Caki2 (cell line): Measurements from ENCODE around the gene IGSF21. TPM values are rescaled to one million over a fixed set of nuclear protein-coding genes. Genes with fewer than 3 reads are reported as not detected.

Experiments
- DNase-seq: peaks from one replicate; pipeline ENCODE4 v3.0.0-alpha.2; 2015; ENCODE audit warnings: low read depth
- in situ Hi-C: cut with HindIII; loops from 2 replicates; pipeline ENCODE4 v1.10.0; 2016; ENCODE audit warnings: low sequenced_read_pairs, low pct_unique_long_range_greater_than_20kb, mixed read lengths
- total RNA-seq: library from RNA; depleted of rRNA; stranded (reverse); fragments of >200 nt; shearing (Covaris generic); gene quantifications from 2 replicates; pipeline ENCODE4 v1.2.3, GENCODE V29; 2014; ENCODE audit warnings: low replicate concordance

The IGSF21 gene
- total RNA-seq, 1 experiment from 2014 or later, result not detected

DNA sequence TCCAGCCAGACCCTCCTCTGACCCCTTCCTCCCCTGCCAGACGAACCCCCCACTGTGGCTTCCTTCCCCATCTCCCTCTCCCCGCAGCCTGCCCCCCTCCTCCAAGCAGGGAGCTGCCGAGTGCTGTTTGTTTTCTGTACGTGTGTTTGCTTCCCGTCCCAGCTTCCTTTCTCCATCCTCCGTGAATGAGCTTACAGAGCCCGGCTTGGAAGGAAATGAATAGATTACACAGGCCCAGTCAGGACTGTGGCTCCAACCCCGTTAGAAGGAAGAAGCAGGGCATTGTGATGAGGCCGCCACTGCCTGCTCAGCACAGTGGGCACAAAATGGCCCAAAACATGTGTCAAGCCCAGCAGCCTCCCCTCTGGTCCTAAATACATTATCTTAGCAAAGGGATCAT lies 123.2 kb downstream of the IGSF21 start:
- DNase-seq, result no peak
- in situ Hi-C loops, result no loop called here

- in situ Hi-C loops, result no loop called here
- DNase-seq, result no peak
These were observed 124.5 kb downstream of the IGSF21 start for GRCh38 chr1:18232052-18232451.

DNA sequence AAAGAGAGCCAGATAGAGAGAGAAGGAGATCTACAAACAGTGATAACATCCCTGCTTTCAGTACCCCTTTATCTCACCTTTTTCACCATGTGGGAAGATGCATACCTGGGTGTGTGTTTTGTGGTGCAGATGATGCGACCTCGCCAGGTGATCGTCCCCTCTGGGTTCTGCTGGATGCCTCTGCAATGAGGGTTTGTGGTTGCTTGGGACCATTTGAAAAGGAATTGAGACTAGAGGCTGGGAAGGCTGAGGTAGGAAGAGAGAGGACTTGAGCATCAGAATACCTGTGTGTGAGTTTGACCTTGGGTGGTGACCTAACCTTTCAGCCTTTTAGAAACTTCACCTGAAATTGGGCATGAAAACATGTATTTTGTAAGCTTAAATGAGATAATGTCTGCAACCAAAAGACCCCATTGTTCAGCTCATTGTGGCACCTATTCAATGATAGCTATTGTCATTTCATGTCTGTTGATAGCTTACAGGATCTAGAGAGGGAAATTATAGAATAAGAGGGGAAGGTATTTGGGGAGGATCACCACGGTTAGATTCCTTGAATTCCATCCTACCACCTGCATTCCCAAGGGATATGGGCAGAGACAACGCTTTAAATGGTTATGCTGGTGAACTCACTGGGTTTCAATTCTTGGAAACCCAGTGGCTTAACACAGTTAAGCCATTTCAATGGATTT lies 125.7 kb downstream of the IGSF21 start:
- in situ Hi-C loops, result no loop called here
- no peak for DNase-seq

DNA sequence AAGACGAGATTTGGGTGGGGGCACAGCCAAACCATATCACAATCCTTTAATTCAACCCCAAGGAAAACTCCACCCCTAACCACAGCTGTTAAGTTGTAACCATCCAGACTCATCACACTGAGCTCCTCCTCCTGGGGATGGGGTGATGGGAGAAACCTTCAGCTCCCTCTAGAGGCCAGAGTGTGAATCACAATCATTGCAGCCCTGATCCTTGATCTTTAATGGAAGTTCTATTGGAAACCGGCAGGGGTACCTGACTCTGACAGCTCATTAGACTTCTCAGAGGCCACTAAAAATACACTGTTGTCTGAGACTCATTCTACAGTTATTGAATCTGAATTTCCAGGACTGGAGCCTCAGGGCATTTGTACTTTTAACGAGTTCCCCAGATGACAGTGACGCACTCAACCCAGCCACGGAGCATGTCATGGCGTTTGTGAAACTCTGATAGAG lies 127.2 kb downstream of the IGSF21 start:
- DNase-seq, result peak; percentile 35
- in situ Hi-C loops, result no loop called here

DNA sequence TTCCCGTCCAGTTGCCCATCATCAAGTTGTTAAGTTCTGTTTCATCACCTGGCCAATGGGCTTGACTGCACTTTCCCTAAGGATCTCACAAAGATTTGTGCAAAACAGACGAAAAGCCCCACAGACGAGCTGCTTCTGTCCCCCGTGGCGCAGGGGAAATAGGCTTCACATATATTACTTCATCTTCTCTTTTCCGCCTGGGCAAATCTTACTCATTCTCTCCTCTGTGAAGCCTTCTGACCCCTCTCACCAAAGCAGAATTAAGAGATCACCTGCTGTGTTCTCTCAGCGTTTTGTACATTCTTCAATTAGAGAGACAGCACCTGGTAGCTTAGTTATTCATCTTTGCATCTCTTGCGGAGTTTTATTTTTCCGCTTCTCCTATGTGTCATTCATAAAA lies 129.8 kb downstream of the IGSF21 start:
- in situ Hi-C loops, result no loop called here

GRCh38 chr1:18238190-18238589 lies 130.6 kb downstream of the IGSF21 start:
- no peak for DNase-seq
- in situ Hi-C loops, result no loop called here

More for the DNA sequence above, 129.8 kb downstream of the IGSF21 start:
- no peak for DNase-seq

DNA sequence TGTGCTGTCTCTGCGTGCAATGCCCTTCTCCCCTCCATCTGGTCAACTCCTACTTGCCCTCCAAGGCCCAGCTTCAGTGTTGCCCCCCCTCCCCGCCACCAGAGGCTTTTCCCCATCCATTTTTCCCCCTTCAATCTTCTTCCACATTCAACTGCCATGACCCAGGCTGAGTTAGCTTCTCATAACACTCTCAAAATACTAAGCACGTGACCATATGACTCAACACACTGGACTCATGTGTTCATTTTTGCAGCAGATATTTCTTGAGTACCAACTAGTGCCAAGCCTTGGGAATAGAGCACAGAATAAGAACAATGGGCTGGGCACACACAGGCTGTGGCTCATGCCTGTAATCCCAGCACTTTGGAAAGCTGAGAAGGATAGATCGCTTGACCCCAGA lies 132.1 kb downstream of the IGSF21 start:
- no peak for DNase-seq
- in situ Hi-C loops, result no loop called here

DNA sequence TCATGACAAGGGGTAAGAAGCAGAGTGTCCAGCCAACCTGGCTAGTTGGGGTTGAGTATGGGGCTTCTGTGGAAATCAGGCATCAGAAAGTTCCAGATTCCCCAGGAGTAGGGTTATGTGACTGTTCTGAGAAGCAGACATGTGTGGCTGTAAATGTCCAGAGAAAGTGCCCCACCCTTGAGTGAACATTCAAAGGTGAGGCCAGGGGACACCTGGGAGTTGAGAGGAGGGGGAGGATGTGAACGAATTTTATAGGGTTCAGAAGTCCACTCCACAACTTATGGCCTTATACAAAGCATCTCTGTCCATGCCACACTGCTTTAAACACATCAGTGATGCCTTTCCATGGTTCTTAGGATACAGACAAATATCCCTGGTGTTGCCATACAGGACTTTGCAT lies 133.3 kb downstream of the IGSF21 start:
- in situ Hi-C loops, result no loop called here
- no peak for DNase-seq

DNA sequence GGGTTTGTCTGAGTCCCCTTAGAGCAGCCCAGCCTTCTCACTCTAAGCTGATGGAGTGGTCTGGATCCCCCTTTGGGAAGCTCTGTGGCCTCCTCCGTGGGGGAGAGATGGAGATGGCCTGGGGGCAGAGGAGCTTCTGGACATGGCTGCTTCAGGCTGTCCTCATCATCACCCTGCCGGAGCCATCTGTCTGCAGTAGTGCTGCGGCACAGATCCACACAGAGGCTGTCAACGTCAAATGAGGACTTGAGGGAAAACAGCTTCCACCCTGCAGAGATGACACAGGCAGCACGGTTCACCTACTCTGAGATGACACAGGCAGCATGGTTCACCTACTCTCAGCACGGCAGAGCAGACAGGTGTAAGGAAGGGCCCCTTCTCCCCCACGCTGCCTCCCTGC lies 134.3 kb downstream of the IGSF21 start:
- DNase-seq, result no peak
- in situ Hi-C loops, result no loop called here

DNA sequence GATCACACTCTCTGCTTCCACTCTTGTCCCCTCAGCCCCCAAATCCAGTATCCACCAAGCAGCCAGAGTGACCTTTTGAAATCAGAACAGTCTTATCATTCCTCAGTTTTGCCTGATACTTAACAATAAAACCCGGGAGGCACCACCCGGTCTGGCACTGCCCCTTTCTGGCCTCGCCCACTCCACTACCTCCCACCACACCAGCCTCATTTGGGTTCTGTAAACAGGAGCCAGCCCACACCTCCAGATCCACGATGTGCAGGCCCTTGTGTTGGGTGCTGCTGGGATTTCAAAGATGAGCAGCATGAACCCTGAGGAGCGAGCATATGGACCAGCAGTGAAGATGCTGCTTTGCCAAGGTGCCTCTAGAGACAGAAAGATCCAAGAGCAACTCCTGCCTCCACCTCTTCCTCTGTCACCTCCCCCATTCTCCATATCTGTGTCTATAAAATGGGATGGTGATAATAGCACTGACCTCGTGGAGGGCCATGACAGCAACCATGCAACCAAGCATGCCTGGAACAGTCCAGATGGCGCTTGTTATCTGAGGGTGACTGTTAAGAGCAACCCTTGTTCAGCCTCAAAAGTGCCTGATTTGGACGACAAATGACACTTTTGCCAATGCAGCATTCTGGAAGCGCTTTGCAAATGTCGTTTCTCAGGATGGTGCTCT lies 136.0 kb downstream of the IGSF21 start:
- in situ Hi-C loops, result no loop called here
- DNase-seq, result no peak

- no peak for DNase-seq
- in situ Hi-C loops, result no loop called here
These were observed 137.2 kb downstream of the IGSF21 start for GRCh38 chr1:18244762-18245161.

DNA sequence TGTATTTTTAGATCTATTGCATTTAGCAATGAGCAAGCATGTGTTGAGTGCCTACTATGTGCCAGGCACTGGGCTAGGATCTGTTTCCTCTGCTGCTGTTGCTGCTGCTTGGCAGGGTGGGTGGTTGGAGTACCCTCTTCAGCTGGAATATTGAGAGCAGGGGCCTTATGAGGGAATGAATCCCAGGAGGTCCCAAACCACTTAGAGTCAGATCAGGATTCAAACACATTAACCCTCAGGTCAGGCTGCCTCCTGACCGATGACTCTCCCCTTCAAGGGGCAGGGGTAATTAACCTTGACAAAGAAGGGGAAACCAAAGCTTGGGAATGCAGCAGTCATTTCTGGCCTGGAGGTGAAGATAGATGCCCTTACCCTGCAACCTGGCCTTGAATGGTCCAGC lies 138.0 kb downstream of the IGSF21 start:
- in situ Hi-C loops, result no loop called here
- no peak for DNase-seq

DNA sequence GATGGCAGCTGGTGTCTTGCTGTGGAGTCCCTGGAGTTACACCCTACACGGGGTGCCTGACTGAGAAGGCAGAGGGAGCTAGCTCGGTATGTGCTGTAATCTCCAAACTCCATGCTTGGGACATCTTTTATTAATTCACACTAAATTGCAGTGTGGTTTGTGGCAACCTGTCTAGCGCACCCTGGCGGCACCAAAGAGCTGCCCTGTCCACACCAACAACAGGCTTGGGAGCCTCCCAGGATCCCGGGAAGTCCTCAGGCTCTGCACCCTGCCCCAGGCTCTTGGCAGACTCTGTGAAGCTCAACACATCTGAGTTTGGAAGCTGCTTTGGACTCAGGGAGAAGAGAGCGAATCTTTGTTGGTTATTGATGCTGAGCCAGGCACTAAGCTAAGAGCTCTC lies 138.9 kb downstream of the IGSF21 start:
- DNase-seq, result no peak
- in situ Hi-C loops, result no loop called here

DNA sequence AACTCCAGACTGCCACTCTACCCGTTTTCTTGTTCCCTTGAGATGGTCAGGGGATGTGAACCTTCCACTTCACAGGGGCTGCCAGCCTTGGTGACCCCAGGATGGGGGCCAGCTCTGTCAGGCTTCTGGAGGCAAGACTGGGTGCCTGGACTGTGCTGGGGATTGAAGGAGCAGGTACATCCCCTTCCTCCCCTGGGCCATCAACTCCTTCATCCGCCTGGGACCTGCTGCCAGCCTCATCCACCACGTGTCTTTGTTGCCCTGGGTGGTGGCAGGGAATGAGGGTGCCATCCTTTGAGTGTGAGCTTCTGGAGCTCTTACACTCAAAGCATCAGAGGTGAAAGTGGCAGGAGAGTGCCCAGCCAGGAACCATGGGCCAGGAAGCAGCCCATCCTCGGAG lies 139.6 kb downstream of the IGSF21 start:
- in situ Hi-C loops, result no loop called here
- no peak for DNase-seq

GRCh38 chr1:18249631-18250030 lies 142.0 kb downstream of the IGSF21 start:
- in situ Hi-C loops, result no loop called here
- DNase-seq, result no peak

DNA sequence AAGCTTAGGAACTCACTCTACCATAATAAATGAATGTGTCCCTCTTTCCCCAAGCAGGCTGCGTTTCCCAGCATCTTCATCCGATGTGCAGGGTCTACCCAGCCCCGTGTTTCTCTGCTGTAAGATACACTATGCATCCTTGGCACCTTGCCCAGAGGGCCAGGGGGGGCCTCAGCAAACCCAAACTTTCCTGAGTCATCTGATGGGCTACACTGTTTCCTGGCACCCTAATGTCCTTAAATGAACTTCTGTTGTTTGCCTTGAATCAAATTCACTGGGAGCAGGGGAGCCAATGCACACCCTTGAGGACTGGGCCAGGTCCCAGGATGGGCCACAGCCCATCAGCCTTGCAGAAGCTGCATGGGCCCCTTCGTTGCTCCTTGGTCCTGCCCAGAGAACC lies 145.5 kb downstream of the IGSF21 start:
- no peak for DNase-seq
- in situ Hi-C loops, result no loop called here

GRCh38 chr1:18256282-18257235 lies 149.0 kb downstream of the IGSF21 start:
- in situ Hi-C loops, result no loop called here
- peak; percentile 33 for DNase-seq

DNA sequence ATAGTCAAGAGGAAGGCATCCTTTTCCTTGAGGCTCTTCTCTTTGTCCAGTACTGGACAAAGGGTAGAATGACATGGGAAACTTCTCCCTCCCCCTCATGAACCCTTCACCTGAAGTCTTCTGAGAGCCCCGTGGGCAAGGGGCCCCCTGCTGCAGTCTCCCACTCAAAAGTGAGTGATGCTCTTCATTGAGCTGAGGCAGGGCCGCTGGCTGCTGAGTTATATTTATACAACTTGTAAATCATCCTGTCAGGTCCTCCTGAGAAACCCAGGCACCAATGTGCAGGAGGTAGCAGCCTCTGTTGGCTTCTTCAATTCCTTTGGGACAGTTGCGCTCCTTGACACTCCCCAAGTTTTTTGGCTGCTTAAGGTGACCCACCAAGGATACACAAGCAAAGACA lies 150.2 kb downstream of the IGSF21 start:
- in situ Hi-C loops, result no loop called here
- DNase-seq, result no peak

DNA sequence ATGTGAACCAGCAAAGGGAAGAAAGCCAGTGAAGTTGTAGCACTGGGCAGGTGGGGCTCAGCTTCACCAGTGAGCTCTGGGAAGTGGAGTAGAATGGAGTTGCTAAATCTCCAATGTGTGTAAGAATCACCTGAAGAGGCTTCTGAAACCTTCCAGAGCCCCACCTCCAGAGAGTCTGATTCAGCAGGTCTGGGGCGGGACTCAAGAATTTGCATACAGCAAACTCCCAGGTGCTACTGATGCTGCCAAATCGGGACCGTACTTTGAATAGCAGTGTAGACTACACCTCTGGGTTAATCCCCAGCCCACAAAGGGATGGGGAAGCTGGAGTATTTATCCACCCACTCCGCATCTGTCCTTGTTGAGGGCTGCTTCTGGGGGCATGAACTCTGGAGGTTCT lies 154.3 kb downstream of the IGSF21 start:
- DNase-seq, result no peak
- in situ Hi-C loops, result no loop called here
